ENCODE measurements around the gene SLC22A3. TPM values are rescaled to one million over a fixed set of nuclear protein-coding genes. Genes with fewer than 3 reads are reported as not detected.

SLC22A3 gene, protein sequence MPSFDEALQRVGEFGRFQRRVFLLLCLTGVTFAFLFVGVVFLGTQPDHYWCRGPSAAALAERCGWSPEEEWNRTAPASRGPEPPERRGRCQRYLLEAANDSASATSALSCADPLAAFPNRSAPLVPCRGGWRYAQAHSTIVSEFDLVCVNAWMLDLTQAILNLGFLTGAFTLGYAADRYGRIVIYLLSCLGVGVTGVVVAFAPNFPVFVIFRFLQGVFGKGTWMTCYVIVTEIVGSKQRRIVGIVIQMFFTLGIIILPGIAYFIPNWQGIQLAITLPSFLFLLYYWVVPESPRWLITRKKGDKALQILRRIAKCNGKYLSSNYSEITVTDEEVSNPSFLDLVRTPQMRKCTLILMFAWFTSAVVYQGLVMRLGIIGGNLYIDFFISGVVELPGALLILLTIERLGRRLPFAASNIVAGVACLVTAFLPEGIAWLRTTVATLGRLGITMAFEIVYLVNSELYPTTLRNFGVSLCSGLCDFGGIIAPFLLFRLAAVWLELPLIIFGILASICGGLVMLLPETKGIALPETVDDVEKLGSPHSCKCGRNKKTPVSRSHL
- 7.3 and 19.3 TPM in 2 replicates for total RNA-seq

DNA sequence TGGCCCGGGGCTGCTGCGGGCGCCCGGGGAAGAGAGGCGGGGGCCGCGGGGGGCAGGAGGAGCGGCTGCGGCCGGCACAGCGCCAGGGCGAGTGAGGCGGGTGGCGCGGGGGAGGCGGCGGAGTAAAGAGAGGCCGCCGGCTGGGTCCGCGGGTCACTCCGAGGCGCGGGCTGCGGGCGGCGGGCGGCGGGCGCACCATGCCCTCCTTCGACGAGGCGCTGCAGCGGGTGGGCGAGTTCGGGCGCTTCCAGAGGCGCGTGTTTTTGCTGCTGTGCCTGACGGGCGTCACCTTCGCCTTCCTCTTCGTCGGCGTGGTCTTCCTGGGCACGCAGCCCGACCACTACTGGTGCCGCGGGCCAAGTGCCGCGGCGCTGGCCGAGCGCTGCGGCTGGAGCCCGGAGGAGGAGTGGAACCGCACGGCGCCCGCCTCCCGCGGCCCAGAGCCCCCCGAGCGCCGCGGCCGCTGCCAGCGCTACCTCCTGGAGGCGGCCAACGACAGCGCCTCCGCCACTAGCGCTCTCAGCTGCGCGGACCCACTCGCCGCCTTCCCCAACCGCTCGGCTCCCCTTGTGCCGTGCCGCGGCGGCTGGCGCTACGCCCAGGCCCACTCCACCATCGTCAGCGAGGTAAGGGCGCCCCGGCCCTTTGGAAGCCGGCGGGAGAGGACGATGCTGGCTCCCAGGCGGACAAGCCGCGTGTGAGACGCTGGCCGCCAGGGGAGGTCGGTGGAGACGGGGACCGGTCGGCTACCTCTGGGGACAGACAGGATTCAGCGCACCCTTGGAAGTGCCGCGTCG lies at the start of gene SLC22A3:
SLC22A3 (plus strand) TSS at position 156 of the 797 bp plus-strand sequence; CDS start at position 198, 42 bp downstream.

Other genes starting within 250 kb of the SLC22A3 start
- 0.14 and 0.44 TPM in 2 replicates for gene SLC22A1, start 226.6 kb upstream of the SLC22A3 start, total RNA-seq
- gene SLC22A2, start 89.6 kb upstream of the SLC22A3 start, total RNA-seq = not detected in 2 replicates